GM12878 (cell line): ENCODE measurements around the gene SCP2. TPM values are rescaled to one million over a fixed set of nuclear protein-coding genes. Genes with fewer than 3 reads are reported as not detected.

Source experiments
- ATAC-seq: fragments of 200-7000 bp; cut with Tn5 transposase; 3 replicates; pipeline ENCODE4 v1.9.1; 2020; ENCODE audit warnings: mild to moderate bottlenecking, moderate library complexity
- BruUV-seq: library from RNA; stranded (reverse); fragments of 400-500 nt; replicated peaks from 2 replicates; lab custom pipeline; 2021; lab: Mats Ljungman, UMichigan
- CTCF ChIA-PET: fragments of 300-600 bp; sonication (Branson Sonifier 250); formaldehyde crosslinking; extraction: SDS; loops from one replicate; lab custom pipeline; 2021; ENCODE audit warnings: inconsistent platforms; lab: Yijun Ruan, JAX
- POLR2A ChIA-PET: fragments of 350-600 bp; formaldehyde crosslinking; extraction: SDS; loops from one replicate; lab custom pipeline; 2021; ENCODE audit warnings: inconsistent platforms; lab: Charles Lee
- RAD21 ChIA-PET: fragments of 300-600 bp; sonication (Branson Sonifier 250); formaldehyde crosslinking; loops from one replicate; lab custom pipeline; 2023; ENCODE audit warnings: antibody characterized with exemption; ENCODE audit not compliant: unreplicated experiment; lab: Charles Lee
- SMC1A ChIA-PET: fragments of 300-600 bp; sonication (Branson Sonifier 250); formaldehyde crosslinking; loops from one replicate; lab custom pipeline; 2023; ENCODE audit not compliant: unreplicated experiment, uncharacterized antibody; lab: Charles Lee
- DNase-seq: peaks from one replicate; pipeline ENCODE4 v3.0.0-alpha.2; 2011; ENCODE audit warnings: low read depth, low spot score
- FAIRE-seq: peaks from 3 replicates; lab custom pipeline; 2011; peaks lifted over from hg19 to GRCh38; lab: Jason Lieb, UNC
- H2AFZ ChIP-seq: 2 replicates; pipeline ENCODE4 v1.6.0; 2011; ENCODE audit warnings: low read depth, low read length, control low read depth; ENCODE audit not compliant: control insufficient read depth
- H3K27ac ChIP-seq: 2 replicates; pipeline ENCODE4 v1.5.1; 2011; ENCODE audit warnings: control low read depth; ENCODE audit not compliant: control insufficient read depth, insufficient read depth
- H3K27me3 ChIP-seq, 2 experiments: replicated peaks in 1 of 2; 2 replicates each; pipeline versions ENCODE4 v1.6.0 to v1.6.1; 2011; ENCODE audit warnings: low read length in 1 of 2; ENCODE audit not compliant: control insufficient read depth in 2 of 2, insufficient read depth in 2 of 2
- H3K36me3 ChIP-seq, 2 experiments: 2 replicates each; pipeline ENCODE4 v1.5.1; 2011; ENCODE audit warnings: low read length in 1 of 2; ENCODE audit not compliant: control insufficient read depth in 2 of 2, insufficient read depth in 2 of 2
- H3K4me1 ChIP-seq: 2 replicates; pipeline ENCODE4 v1.6.1; 2011; ENCODE audit warnings: mild to moderate bottlenecking, low read length, moderate library complexity, mixed read lengths; ENCODE audit not compliant: control insufficient read depth, insufficient read depth
- H3K4me2 ChIP-seq: 2 replicates; pipeline ENCODE4 v1.6.0; 2011; ENCODE audit warnings: control low read depth; ENCODE audit not compliant: control insufficient read depth, insufficient read depth
- H3K4me3 ChIP-seq: fragments of 200-600 bp; sonication (generic); 2 replicates; pipeline ENCODE4 v1.5.1; 2016
- H3K79me2 ChIP-seq: 2 replicates; pipeline ENCODE4 v1.6.0; 2011; ENCODE audit warnings: low read length; ENCODE audit not compliant: control insufficient read depth, insufficient read depth
- H3K9ac ChIP-seq: 2 replicates; pipeline ENCODE4 v1.8.0; 2011; ENCODE audit warnings: low read length, control low read depth, mixed read lengths; ENCODE audit not compliant: control insufficient read depth, insufficient read depth
- H3K9me3 ChIP-seq: replicated peaks from 3 replicates; pipeline ENCODE4 v1.5.1; 2011; ENCODE audit warnings: mild to moderate bottlenecking, low read length; ENCODE audit not compliant: control insufficient read depth, insufficient read depth
- H4K20me1 ChIP-seq: 2 replicates; pipeline ENCODE4 v1.6.0; 2011; ENCODE audit not compliant: control insufficient read depth, insufficient read depth
- ATF7 ChIP-seq: fragments of 450-650 bp; IDR thresholded peaks from 2 replicates; pipeline ENCODE4 v1.6.1; 2016; ENCODE audit warnings: low read depth, mild to moderate bottlenecking
- CBX3 ChIP-seq: fragments of 200-600 bp; sonication (generic); IDR thresholded peaks from 2 replicates; pipeline ENCODE4 v1.6.1; 2016; ENCODE audit warnings: low read depth, borderline replicate concordance
- HDGF ChIP-seq: fragments of 450-650 bp; IDR thresholded peaks from 2 replicates; pipeline ENCODE4 v1.6.1; 2016; ENCODE audit warnings: antibody characterized with exemption
- JUNB ChIP-seq: IDR thresholded peaks from 2 replicates; pipeline ENCODE4 v1.6.1; 2016; ENCODE audit warnings: antibody characterized with exemption, mild to moderate bottlenecking
- JUND ChIP-seq: IDR thresholded peaks from 2 replicates; pipeline ENCODE4 v1.6.1; 2012; ENCODE audit warnings: low read depth, mild to moderate bottlenecking, low read length, improper control_type of control experiment, moderate library complexity
- KDM1A ChIP-seq: fragments of 200-600 bp; sonication (generic); IDR thresholded peaks from 2 replicates; pipeline ENCODE4 v1.6.1; 2016; ENCODE audit warnings: borderline replicate concordance
- MXI1 ChIP-seq: fragments of 150-350 bp; IDR thresholded peaks from 2 replicates; pipeline ENCODE4 v1.6.1; 2011; ENCODE audit warnings: low read depth, mild to moderate bottlenecking, inconsistent platforms, low read length, improper control_type of control experiment
- POU2F2 ChIP-seq: IDR thresholded peaks from 3 replicates; pipeline ENCODE4 v1.6.1; 2011; ENCODE audit warnings: low read depth, mild to moderate bottlenecking, low read length, borderline replicate concordance
- RB1 ChIP-seq: fragments of 450-650 bp; formaldehyde crosslinking; IDR thresholded peaks from 2 replicates; pipeline ENCODE4 v1.6.1; 2017; ENCODE audit warnings: mild to moderate bottlenecking, borderline replicate concordance
- SMAD5 ChIP-seq: IDR thresholded peaks from 2 replicates; pipeline ENCODE4 v1.6.1; 2016; ENCODE audit warnings: antibody characterized with exemption, low read depth
- TCF7 ChIP-seq: IDR thresholded peaks from 2 replicates; pipeline ENCODE4 v1.6.1; 2014; ENCODE audit warnings: antibody characterized with exemption, borderline replicate concordance
- ZNF24 ChIP-seq: fragments of 450-650 bp; IDR thresholded peaks from 2 replicates; pipeline ENCODE4 v1.6.1; 2017; ENCODE audit warnings: antibody characterized with exemption, mild to moderate bottlenecking
- WGBS: methylation state at CpG from one replicate; pipeline ENCODE4 v1.1.6; 2016; ENCODE audit warnings: low lambda C conversion rate; ENCODE audit not compliant: insufficient replicate concordance, insufficient coverage; ENCODE audit errors: missing lambda C conversion rate; 5-methylcytosine and 5-hydroxymethylcytosine counted together
- in situ Hi-C: fragments of 300-500 bp; cut with MboI; formaldehyde crosslinking; loops from 9 replicates; pipeline ENCODE4 v1.14.3; 2018; ENCODE audit warnings: mixed read lengths
- intact Hi-C: fragments of 100-400 bp; cut with micrococcal nuclease; formaldehyde crosslinking; loops from one replicate; pipeline ENCODE4 v1.14.2; 2022; ENCODE audit not compliant: unreplicated experiment
- polyA plus RNA-seq, 11 experiments: library from polyadenylated mRNA; depleted of rRNA in 4 of 11; unstranded in 6 of 11; stranded (reverse) in 5 of 11; fragments of >200 nt; fragmentation: Nextera tagmentation in 4 of 11; fragmentation: Illumina TruSeq in 1 of 11; extraction: Ambion mirVana in 4 of 11; extraction: Trizol in 1 of 11; gene quantifications; 1 replicate in 1 of 11; 2 replicates in 10 of 11; pipeline versions ENCODE4 v1.2.1 to v1.2.3, GENCODE V29; 2011 to 2016; ENCODE audit warnings: inconsistent platforms in 2 of 11, missing spikeins in 2 of 11, low read depth in 1 of 11
- total RNA-seq, 4 experiments: library from RNA; depleted of rRNA in 3 of 4; stranded (reverse); fragments of >200 nt in 3 of 4; fragmentation: Illumina TruSeq in 1 of 4; extraction: Trizol in 1 of 4; gene quantifications; 2 replicates each; pipeline versions ENCODE4 v1.2.1 to v1.2.3, GENCODE V29; 2013 to 2021
- TF ChIP-seq, protein P1 (sequence below): fragments of 450-650 bp; IDR thresholded peaks from 2 replicates; pipeline ENCODE4 v1.6.1; 2014; ENCODE audit warnings: mild to moderate bottlenecking
- TF ChIP-seq, protein P2 (sequence below): IDR thresholded peaks from 2 replicates; pipeline ENCODE4 v1.6.1; 2011; ENCODE audit warnings: low read depth, low read length, improper control_type of control experiment, borderline replicate concordance
- TF ChIP-seq, protein P3 (sequence below): fragments of 450-650 bp; IDR thresholded peaks from 2 replicates; pipeline ENCODE4 v1.6.1; 2016; ENCODE audit warnings: mild to moderate bottlenecking

SCP2 gene
- total and polyA plus RNA-seq, 10 of the 15 experiments (the other 5 are each of a cell fraction or from before 2014, with no cell fraction given), result 74.3 to 327 (median 127) TPM

DNA sequence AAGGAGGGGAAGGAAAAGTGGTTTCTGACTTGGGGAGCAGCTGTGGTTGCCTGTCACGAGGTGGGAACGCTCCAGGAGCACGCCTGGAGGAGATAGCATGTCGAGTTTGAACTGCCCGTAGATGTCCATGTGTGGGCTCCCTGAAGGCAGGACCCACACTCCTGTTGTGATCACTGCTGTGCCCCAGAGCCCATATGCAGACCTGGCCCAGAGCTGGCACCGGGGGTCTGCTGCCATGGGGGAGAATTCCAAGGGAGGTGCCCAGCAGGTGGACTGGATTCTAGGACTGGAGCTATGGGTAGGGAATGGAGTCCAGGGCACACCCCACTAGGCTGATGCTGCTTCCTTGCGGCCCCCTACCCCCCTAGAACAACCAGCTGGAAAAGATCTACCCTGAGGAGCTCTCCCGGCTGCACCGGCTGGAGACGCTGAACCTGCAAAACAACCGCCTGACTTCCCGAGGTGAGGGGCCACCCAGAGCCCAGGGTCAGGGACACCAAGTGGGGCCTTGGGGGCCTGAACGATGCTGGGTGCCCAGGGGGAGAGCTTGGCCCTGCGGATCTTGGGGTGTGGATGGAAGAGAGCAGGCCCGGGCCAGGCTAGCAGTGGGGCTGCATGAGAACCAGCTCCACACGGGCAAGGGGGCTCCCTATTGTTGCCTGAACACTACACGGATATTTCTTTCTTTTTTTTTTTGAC, 144.2 kb downstream of the SCP2 start:
- Histone ChIP-seq H3K36me3 (no peaks in the 10 kb centered on the region), H3K9ac (no peak overlapping the region), H3K79me2 (no peaks in the 10 kb centered on the region), H3K4me1 (no peaks in the 10 kb centered on the region), H2AFZ (no peak overlapping the region), H3K4me3 (no peak overlapping the region), H3K9me3 (no peaks in the 10 kb centered on the region), H3K4me2 (no peak overlapping the region), H4K20me1 (no peaks in the 10 kb centered on the region), H3K27ac (no peak overlapping the region), H3K27me3 (no peaks in the 10 kb centered on the region; a peak in 1 of 4 replicates)
- no peak for FAIRE-seq
- in situ Hi-C loops (no loop called here), intact Hi-C loops (no loop called here)
- ChIA-PET SMC1A (no interaction called here), POLR2A (no interaction called here), CTCF (no interaction called here), RAD21 (no interaction called here)
- no peak for TF ChIP-seq RB1
- TF ChIP-seq, protein P1, sequence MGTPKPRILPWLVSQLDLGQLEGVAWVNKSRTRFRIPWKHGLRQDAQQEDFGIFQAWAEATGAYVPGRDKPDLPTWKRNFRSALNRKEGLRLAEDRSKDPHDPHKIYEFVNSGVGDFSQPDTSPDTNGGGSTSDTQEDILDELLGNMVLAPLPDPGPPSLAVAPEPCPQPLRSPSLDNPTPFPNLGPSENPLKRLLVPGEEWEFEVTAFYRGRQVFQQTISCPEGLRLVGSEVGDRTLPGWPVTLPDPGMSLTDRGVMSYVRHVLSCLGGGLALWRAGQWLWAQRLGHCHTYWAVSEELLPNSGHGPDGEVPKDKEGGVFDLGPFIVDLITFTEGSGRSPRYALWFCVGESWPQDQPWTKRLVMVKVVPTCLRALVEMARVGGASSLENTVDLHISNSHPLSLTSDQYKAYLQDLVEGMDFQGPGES, result no peak
- no peak for TF ChIP-seq MXI1
- TF ChIP-seq HDGF, result no peak
- no peak for TF ChIP-seq JUND
- no peak for TF ChIP-seq TCF7
- TF ChIP-seq, protein P2, sequence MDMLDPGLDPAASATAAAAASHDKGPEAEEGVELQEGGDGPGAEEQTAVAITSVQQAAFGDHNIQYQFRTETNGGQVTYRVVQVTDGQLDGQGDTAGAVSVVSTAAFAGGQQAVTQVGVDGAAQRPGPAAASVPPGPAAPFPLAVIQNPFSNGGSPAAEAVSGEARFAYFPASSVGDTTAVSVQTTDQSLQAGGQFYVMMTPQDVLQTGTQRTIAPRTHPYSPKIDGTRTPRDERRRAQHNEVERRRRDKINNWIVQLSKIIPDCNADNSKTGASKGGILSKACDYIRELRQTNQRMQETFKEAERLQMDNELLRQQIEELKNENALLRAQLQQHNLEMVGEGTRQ, result no peak
- no peak for TF ChIP-seq SMAD5
- no peak for TF ChIP-seq POU2F2
- TF ChIP-seq ATF7, result no peak
- TF ChIP-seq JUNB, result no peak
- TF ChIP-seq, protein P3, sequence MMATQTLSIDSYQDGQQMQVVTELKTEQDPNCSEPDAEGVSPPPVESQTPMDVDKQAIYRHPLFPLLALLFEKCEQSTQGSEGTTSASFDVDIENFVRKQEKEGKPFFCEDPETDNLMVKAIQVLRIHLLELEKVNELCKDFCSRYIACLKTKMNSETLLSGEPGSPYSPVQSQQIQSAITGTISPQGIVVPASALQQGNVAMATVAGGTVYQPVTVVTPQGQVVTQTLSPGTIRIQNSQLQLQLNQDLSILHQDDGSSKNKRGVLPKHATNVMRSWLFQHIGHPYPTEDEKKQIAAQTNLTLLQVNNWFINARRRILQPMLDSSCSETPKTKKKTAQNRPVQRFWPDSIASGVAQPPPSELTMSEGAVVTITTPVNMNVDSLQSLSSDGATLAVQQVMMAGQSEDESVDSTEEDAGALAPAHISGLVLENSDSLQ, result no peak
- no peak for TF ChIP-seq CBX3
- no peak for TF ChIP-seq ZNF24
- no peak for TF ChIP-seq KDM1A
- WGBS, result 35% methylated on average over 17 of the region's 17 CpGs
- no peak for DNase-seq
- BruUV-seq, result no TSS peak
- no peak for ATAC-seq
